DND-41 (cell line): ENCODE data around the gene CEBPE.
"Not testable (repeated sequence)": the region's sequence is repeated elsewhere in the genome, so short reads cannot be mapped to it uniquely, and the experiment has no call there.

Source experiments
- ATAC-seq: fragments of 200-7000 bp; cut with Tn5 transposase; 3 replicates; pipeline ENCODE4 v1.9.1; 2021; ENCODE audit warnings: low read depth; ENCODE audit not compliant: insufficient read depth
- DNase-seq: peaks from one replicate; pipeline ENCODE4 v3.0.0-alpha.2; 2020
- H2AFZ ChIP-seq: 2 replicates; pipeline ENCODE4 v1.6.0; 2012; ENCODE audit warnings: low read depth, low read length
- H3K27ac ChIP-seq: 2 replicates; pipeline ENCODE4 v1.5.1; 2012; ENCODE audit warnings: low read length, inconsistent platforms
- H3K27me3 ChIP-seq: fragments of 200-600 bp; sonication (generic); 2 replicates; pipeline ENCODE4 v1.6.0; 2012; ENCODE audit warnings: low read length, mild to moderate bottlenecking, inconsistent platforms; ENCODE audit not compliant: insufficient read depth, poor library complexity
- H3K36me3 ChIP-seq: 2 replicates; pipeline ENCODE4 v1.5.1; 2012; ENCODE audit warnings: low read length, inconsistent platforms; ENCODE audit not compliant: insufficient read depth
- H3K4me1 ChIP-seq: 2 replicates; pipeline ENCODE4 v1.5.1; 2012; ENCODE audit warnings: mild to moderate bottlenecking, low read length; ENCODE audit not compliant: insufficient read depth
- H3K4me2 ChIP-seq: 2 replicates; pipeline ENCODE4 v1.6.0; 2012; ENCODE audit warnings: mild to moderate bottlenecking, moderate library complexity, low read length, inconsistent platforms; ENCODE audit not compliant: insufficient read depth
- H3K4me3 ChIP-seq, 2 experiments: fragments of 200-600 bp in 1 of 2; shearing (Covaris generic) in 1 of 2; 2 replicates each; pipeline ENCODE4 v1.5.1; 2012 to 2016; ENCODE audit warnings: inconsistent platforms in 2 of 2, low read length in 2 of 2, mild to moderate bottlenecking in 2 of 2, low read depth in 1 of 2, moderate library complexity in 1 of 2
- H3K79me2 ChIP-seq: 2 replicates; pipeline ENCODE4 v1.6.0; 2012; ENCODE audit warnings: low read length, inconsistent platforms; ENCODE audit not compliant: insufficient read depth
- H3K9ac ChIP-seq: 2 replicates; pipeline ENCODE4 v1.6.0; 2012; ENCODE audit warnings: low read depth, mild to moderate bottlenecking, inconsistent platforms, low read length, moderate library complexity
- H3K9me3 ChIP-seq: 2 replicates; pipeline ENCODE4 v1.5.1; 2012; ENCODE audit warnings: low read length, moderate library complexity, mild to moderate bottlenecking, inconsistent platforms; ENCODE audit not compliant: insufficient read depth, severe bottlenecking
- H4K20me1 ChIP-seq: 2 replicates; pipeline ENCODE4 v1.6.0; 2012; ENCODE audit warnings: low read length; ENCODE audit not compliant: insufficient read depth
- CTCF ChIP-seq: IDR thresholded peaks from 2 replicates; pipeline ENCODE4 v1.5.1; 2012; ENCODE audit warnings: borderline replicate concordance, low read length, moderate library complexity, mild to moderate bottlenecking; ENCODE audit not compliant: poor library complexity, severe bottlenecking; ENCODE audit errors: extremely low read depth
- EZH2 ChIP-seq: IDR thresholded peaks from 3 replicates; pipeline ENCODE4 v1.6.1; 2012; ENCODE audit warnings: borderline replicate concordance, low read depth, mild to moderate bottlenecking, moderate library complexity, low read length, inconsistent platforms; ENCODE audit not compliant: severe bottlenecking

The CEBPE gene

DNA sequence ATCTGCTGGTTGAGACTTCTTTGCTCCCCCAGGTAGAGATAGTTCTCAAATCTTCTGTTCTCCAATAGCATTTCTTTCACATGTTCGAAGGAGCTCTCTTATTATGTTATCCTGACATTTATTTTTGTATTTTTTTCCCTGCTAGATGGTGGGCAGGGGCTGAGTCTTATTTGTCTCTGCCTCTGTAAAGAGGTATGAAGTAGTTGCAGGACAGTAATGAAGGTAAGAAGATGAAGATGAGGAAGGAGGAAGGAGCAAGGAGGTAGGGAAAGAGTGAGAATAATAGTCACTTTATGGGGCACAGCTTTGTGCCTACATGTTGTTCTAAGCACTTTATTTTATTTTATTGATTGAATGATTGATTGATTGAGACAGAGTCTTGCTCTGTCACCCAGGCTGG lies 9.3 kb downstream of the CEBPE start:
- H3K36me3 ChIP-seq, result no peaks in the 10 kb centered on the region
- no peaks in the 10 kb centered on the region; the same call in 1 of the 2 replicates for H4K20me1 ChIP-seq
- H3K9ac ChIP-seq, result no peak overlapping the region
- TF ChIP-seq CTCF (no peak), EZH2 (no peak)
- no peaks in the 10 kb centered on the region for H3K4me1 ChIP-seq
- H3K79me2 ChIP-seq, result no peaks in the 10 kb centered on the region
- no peak overlapping the region for H3K4me3 ChIP-seq
- H3K4me2 ChIP-seq, result no peak overlapping the region
- peaks cover 36% of the 10 kb centered on the region for H3K27me3 ChIP-seq
- no peak overlapping the region for H2AFZ ChIP-seq
- no peak for ATAC-seq
- H3K27ac ChIP-seq, result no peak overlapping the region
- no peak for DNase-seq
- H3K9me3 ChIP-seq, result no peaks in the 10 kb centered on the region

- H3K36me3 ChIP-seq, H3K4me1 ChIP-seq, H3K4me2 ChIP-seq, DNase-seq, ATAC-seq, H3K9ac ChIP-seq, H3K4me3 ChIP-seq, H3K27ac ChIP-seq, H4K20me1 ChIP-seq, H3K9me3 ChIP-seq, H2AFZ ChIP-seq, H3K79me2 ChIP-seq: not testable (repeated sequence)
- H3K27me3 ChIP-seq, result peaks cover 36% of the 10 kb centered on the region
Observed at GRCh38 chr14:23108169-23108568, 10.9 kb downstream of the CEBPE start.

- H3K4me2 ChIP-seq, H3K36me3 ChIP-seq, H3K9ac ChIP-seq, ATAC-seq, H3K4me3 ChIP-seq, H3K79me2 ChIP-seq, H3K27ac ChIP-seq, H2AFZ ChIP-seq, DNase-seq, H4K20me1 ChIP-seq, H3K4me1 ChIP-seq, H3K9me3 ChIP-seq: not testable (repeated sequence)
- peaks cover 32% of the 10 kb centered on the region for H3K27me3 ChIP-seq
Observed at GRCh38 chr14:23107620-23108019, 11.4 kb downstream of the CEBPE start.

GRCh38 chr14:23106747-23107045 lies 12.4 kb downstream of the CEBPE start:
- Histone ChIP-seq H3K4me1 (no peaks in the 10 kb centered on the region), H3K27me3 (peaks cover 23% of the 10 kb centered on the region), H2AFZ (no peak overlapping the region), H3K9me3 (no peaks in the 10 kb centered on the region), H3K9ac (no peak overlapping the region), H3K4me2 (no peak overlapping the region), H3K27ac (no peak overlapping the region), H4K20me1 (no peaks in the 10 kb centered on the region), H3K4me3 (no peak overlapping the region), H3K79me2 (no peaks in the 10 kb centered on the region), H3K36me3 (no peaks in the 10 kb centered on the region)
- no peak for ATAC-seq
- TF ChIP-seq EZH2 (no peak), CTCF (no peak)
- no peak for DNase-seq
